Posterior vena cava (tissue), 2 donors: ENCODE data around the gene TSPAN9. TPM values are rescaled to one million over a fixed set of nuclear protein-coding genes. Genes with fewer than 3 reads are reported as not detected.

Experiments
- DNase-seq: peaks from one replicate; pipeline ENCODE4 v3.0.0-alpha.2; 2020; ENCODE audit warnings: low spot score
- intact Hi-C, 2 donors: fragments of 100-400 bp; cut with DNase I; formaldehyde crosslinking; loops; one replicate each; pipeline versions ENCODE4 v1.14.1 to v1.14.2; 2022 to 2023
- total RNA-seq, 2 donors: library from RNA; stranded (reverse); fragmentation: NEBNext Ultra II Directional; extraction: Animal tissue kit (Norgen Biotek cat#: 25700); gene quantifications; one replicate each; pipeline ENCODE4 v1.2.1, GENCODE V29; 2021
- donor health status: DM: yes; HTN: yes; CAD: no.
- donor health status: DM: yes; HTN: yes; CAD: no.

Gene TSPAN9
- total RNA-seq, 2 donors from 2014 or later = 34.2 to 38.5 TPM

- DNase-seq = no peak
- intact Hi-C loops = no loop called here
Measured at GRCh38 chr12:3283137-3283680, 206.0 kb downstream of the TSPAN9 start.

DNA sequence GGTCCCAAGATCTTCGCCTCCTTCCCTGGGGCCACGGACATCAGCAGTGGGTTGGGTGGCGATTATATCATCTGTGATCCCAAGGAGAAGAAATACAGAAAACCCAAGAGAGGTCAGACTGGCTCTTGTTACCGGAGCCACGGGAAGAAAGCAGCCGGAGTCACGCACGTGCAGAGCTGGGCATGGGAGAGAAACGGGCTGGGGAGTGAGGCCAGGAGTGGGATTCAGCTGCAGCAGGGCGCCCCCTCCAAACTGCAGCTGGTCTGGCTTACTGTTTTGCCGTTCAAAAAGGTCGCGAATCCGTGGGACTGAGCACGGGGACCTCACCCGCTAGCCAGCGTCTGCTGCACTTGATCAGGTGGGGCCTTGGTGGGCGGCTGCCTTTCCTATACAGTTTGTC is 207.2 kb downstream of the TSPAN9 start:
- no peak for DNase-seq
- intact Hi-C loops = no loop called here

DNA sequence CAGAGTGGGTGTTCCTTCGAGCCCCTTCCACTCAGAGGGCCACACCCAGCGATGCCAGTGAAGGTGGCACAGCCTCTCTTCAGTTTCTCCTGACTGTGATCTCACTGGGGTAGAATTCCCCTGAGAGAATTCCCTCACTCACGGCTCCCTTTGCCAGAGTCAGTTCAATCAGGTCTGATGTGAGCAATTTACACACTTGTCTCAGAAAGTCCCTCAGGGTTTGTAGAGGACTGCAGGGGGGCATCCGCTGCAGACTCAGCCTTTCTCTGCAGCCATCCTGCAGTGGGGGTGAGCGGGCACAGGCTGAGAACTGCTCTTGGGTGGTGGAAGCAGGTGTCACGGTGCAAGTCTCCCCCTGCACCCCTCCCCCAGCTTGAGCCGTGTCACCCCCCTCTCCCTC is 208.4 kb downstream of the TSPAN9 start:
- no peak for DNase-seq
- intact Hi-C loops = no loop called here

DNA sequence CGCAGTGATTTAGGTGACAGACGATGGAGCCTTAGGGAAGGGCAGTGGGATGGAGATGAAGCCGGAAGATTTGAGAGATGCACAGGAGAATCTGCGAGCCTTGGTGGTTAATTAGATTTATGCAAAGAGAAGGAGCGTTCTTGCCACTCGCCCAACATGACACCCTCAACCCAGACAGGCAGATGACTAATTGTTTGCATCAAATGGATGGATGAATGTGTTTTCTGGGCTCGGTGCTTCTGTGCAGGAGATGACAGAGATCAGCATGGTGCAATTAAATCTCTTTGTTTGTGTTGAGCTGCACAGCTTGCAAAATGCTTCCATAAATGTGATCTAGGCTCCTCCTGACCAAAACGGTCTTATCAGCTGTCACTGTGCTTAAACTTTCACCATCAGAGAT is 211.5 kb downstream of the TSPAN9 start:
- DNase-seq = no peak
- intact Hi-C loops = no loop called here

DNA sequence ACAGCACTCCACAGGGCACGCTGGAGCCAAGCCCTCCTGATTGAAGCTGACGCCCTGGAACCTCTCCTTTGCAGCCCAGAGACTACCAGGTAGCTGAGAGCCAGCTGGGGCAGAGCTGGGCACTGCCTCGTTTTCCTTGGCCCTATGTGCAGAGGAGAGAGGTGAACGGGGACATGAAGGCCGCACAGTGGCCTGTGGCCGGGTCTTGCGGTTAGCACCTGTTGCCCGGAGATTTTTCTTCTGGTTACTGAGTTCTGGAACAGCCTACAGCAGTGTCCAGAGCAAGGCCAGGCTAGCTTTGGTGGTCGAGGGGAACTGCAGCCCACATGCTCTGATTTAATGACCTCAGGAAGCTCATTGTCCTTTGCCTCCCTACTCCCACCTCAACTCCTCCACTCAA is 212.5 kb downstream of the TSPAN9 start:
- intact Hi-C loops = no loop called here
- DNase-seq = no peak

DNA sequence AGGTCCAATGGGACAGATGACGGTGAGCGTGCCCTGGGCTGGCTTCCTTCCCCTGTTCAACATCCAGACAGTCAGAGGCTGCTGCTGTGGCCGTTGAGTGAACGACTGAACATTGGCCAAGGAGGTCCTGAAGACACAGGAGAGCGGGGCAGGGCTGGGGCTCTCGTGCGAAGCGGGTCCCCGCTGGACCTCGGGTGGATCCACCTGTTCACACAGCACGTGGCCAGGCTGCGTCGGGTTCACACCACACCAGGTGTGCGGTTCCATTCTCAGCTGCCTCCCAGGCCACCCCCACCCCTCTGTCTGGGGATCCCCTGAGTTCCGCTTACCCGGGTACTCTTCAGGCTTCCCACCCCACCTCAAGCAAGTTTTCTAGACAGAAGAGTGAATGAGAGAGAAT is 214.8 kb downstream of the TSPAN9 start:
- DNase-seq = no peak
- intact Hi-C loops = no loop called here

GRCh38 chr12:3292677-3293412 is 215.7 kb downstream of the TSPAN9 start:
- intact Hi-C loops = no loop called here
- no peak for DNase-seq

GRCh38 chr12:3293446-3294161 is 216.4 kb downstream of the TSPAN9 start:
- no peak for DNase-seq
- intact Hi-C loops = no loop called here

DNA sequence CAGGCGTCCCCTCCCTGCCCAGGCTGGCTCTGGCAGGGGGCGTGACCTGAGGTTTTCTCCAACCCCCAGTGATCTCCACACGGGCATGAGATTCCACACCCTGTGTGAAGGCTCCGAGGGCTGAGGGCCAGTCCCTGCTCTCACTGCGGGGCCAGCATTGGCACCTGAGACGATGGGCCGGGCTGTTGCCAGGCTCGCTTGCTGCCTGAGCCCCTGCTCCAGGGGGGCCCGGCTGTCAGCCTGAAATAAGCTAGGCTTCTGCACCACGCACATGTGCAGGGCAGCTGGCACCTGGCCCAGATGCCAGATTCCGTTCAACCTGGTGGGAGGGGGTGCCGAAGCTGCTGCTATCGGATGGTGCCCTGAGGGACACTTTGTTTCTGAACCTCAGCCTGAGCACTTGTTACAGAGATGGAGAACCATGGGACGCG is 217.3 kb downstream of the TSPAN9 start:
- DNase-seq = no peak
- intact Hi-C loops = no loop called here

- intact Hi-C loops = no loop called here
- no peak for DNase-seq
Measured at GRCh38 chr12:3295225-3295624, 218.0 kb downstream of the TSPAN9 start.

DNA sequence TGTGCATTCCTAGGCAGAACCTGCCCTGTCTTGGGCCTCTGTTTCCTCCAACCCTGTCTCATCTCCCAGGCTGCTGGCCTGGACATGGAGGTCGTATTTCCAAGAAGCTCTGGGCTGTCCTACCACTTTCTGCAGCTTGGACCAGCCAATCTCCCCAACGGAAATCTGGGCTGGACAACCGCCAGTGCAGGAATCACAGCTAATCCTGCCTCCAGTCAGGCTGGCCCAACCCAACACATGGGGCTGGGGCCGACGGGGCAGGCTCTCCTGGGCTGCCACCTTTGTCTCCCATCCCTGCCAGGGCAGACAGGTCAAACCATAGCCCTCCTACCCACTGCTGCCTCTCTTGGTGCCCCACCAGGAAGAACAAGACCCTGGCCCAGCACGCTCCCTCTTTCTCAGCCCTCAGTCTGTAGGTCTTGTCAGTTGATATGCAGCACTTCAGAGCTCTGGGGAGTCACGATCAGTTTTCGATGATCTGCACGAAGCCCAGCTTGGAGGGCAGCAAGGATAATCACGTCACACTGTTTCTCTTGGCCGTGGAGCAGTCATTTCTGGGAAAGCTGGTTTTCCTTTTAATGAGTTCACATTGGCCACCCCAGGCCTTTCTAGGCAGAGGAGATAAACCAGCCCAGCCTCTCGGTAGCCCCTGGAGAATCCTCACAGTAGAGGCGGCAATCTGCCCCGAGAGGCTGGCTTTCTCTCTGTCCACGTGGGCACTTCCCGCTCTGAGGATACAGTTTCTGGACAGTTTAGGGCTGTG is 218.6 kb downstream of the TSPAN9 start:
- DNase-seq = peak; percentile 91
- intact Hi-C loops = no loop called here

- intact Hi-C loops = no loop called here
- DNase-seq = no peak
Measured at GRCh38 chr12:3296409-3296701, 219.2 kb downstream of the TSPAN9 start.

GRCh38 chr12:3298603-3299002 is 221.4 kb downstream of the TSPAN9 start:
- intact Hi-C loops = no loop called here
- no peak for DNase-seq

DNA sequence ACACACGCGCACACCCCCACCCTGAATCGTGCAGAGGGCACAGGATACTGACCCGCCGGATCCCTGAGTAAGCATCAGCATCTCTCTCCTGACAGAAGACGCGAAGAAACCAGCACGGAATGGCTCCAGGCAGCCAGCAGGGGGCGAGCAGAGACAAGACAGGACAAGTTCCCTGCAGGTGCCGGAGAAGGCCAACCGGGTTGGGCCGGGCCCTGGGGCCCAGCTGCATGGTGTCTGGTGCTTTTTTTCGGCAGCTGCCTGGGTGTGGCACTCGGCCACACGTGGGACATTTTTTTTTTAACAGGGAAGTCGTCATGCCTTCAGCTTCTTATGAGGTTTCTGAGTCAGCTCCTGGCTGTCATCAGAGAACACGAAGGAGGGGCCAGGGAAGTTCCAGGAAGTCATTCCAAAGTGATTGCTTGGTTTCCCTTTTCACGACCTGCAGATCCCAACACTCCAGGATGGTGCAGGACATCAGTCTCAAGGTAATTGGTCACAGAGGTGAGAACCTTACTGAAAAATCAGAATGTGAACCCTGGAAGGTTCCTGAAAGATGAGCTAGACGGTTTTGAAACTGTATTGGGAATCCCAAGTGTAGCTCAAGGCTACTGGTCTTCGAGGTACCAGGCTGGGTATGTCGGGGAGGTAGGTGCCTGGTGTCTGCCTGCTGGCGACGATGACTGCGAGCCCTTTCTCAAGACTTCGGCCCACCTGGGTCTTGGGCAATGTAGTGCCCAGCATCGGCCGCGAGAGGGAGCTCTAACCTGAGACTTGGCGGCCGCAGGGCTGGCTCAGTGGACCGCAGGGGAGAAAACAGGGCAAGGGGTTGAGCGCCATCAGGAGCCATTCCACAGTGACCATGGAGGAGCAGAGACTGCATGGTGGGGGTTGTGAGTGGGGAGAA is 223.0 kb downstream of the TSPAN9 start:
- intact Hi-C loops = loop anchor here (5.0 to 10.0 kb wide), 3 partner anchors 475 to 505 kb away; no protein-coding TSS in a partner anchor
- peak; percentile 96 for DNase-seq

GRCh38 chr12:3300833-3301401 is 223.7 kb downstream of the TSPAN9 start:
- DNase-seq = no peak
- intact Hi-C loops = loop anchor here (5.0 to 10.0 kb wide), 3 partner anchors 474 to 504 kb away; no protein-coding TSS in a partner anchor

DNA sequence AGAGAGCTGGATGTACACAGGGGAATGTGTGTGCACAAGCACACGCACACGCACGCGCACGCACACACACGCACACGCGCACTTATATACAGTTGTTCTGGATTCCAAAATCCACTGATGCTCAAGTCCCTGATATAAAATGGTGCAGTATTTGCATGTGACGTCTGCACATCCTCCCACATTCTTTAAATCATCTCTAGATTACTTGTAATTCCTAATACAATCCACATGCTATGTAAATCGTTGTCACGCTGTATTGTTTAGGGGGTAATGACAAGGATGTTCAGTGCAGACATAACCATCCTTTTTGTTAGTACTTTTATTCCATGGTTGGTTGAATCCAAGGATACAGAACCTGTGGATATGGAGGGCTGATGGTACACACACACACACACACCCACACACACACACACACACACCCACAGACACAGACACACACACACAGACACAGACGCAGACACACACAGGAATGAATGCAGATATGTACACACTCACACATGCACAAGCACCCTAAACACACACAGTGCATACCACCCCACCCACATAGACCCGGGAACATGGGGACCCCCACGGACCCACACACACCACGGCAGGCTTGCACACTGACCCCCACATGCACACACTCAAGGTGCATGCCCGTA is 225.3 kb downstream of the TSPAN9 start:
- DNase-seq = no peak
- intact Hi-C loops = loop anchor here (5.0 to 10.0 kb wide), 3 partner anchors 472 to 502 kb away; no protein-coding TSS in a partner anchor

GRCh38 chr12:3303410-3304136 is 226.4 kb downstream of the TSPAN9 start:
- intact Hi-C loops = loop anchor here (5.0 to 10.0 kb wide), 3 partner anchors 471 to 501 kb away; no protein-coding TSS in a partner anchor
- DNase-seq = no peak
